NT2/D1 (cell line): ENCODE results near the gene KRT35.

Experiments
- DNase-seq: peaks from one replicate; pipeline ENCODE4 v3.0.0-alpha.2; 2011; ENCODE audit warnings: low read depth, low spot score
- H3K27me3 ChIP-seq: 2 replicates; pipeline ENCODE4 v1.6.0; 2011; ENCODE audit warnings: mild to moderate bottlenecking; ENCODE audit not compliant: insufficient read length, insufficient read depth
- H3K36me3 ChIP-seq: 2 replicates; pipeline ENCODE4 v1.6.1; 2011; ENCODE audit warnings: mild to moderate bottlenecking, low read length, mixed read lengths; ENCODE audit not compliant: insufficient read depth, insufficient read length
- H3K4me1 ChIP-seq: 2 replicates; pipeline ENCODE4 v1.5.1; 2011; ENCODE audit not compliant: insufficient read depth, insufficient read length
- H3K4me3 ChIP-seq: 2 replicates; pipeline ENCODE4 v1.5.1; 2011; ENCODE audit warnings: low read depth; ENCODE audit not compliant: insufficient read length
- H3K9ac ChIP-seq: 2 replicates; pipeline ENCODE4 v1.6.0; 2011; ENCODE audit warnings: low read depth; ENCODE audit not compliant: insufficient read length
- H3K9me3 ChIP-seq: 2 replicates; pipeline ENCODE4 v1.5.1; 2011; ENCODE audit warnings: mild to moderate bottlenecking, low read length; ENCODE audit not compliant: insufficient read depth
- SUZ12 ChIP-seq: IDR thresholded peaks from 2 replicates; pipeline ENCODE4 v1.6.1; 2011; ENCODE audit not compliant: insufficient read length, insufficient read depth; ENCODE audit errors: extremely low read depth
- YY1 ChIP-seq: IDR thresholded peaks from 2 replicates; pipeline ENCODE4 v1.6.1; 2011; ENCODE audit not compliant: insufficient read length, insufficient read depth
- ZNF274 ChIP-seq: IDR thresholded peaks from 2 replicates; pipeline ENCODE4 v1.6.1; 2011; ENCODE audit warnings: mild to moderate bottlenecking, low read depth, low read length

Gene KRT35

DNA sequence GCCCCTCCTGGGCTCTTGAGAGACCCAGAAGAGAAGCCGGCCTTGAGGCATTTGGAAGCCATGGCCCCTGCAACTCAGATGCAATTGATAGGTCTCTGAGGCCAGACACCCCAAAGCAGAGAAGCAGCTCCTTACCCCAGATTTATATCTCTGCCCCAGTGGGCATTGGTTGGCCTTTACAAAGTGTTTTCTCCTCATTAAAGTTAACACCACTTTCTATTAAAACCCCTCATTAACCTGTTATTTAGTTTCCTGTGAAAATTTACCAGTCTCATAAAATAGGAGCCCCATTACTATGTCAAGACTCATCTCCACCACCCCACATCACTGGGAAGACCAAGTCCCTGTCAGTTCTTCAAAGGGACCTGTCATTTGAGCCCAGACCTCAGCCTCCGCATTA is at the start of gene KRT35:
TSS of gene KRT35 (minus strand) at position 116 of the 400 bp plus-strand sequence. CDS start at position 62, 54 bp downstream.
- H3K4me3 ChIP-seq: no peak within 1 kb of the TSS
- TF ChIP-seq SUZ12 (no peak), YY1 (no peak), ZNF274 (no peak)
- H3K27me3 ChIP-seq: no peaks in the 10 kb centered on the region
- no peak within 1 kb of the TSS for H3K9ac ChIP-seq
- H3K36me3 ChIP-seq: no peaks in the 10 kb centered on the region
- no peaks in the 10 kb centered on the region for H3K9me3 ChIP-seq
- no peak for DNase-seq
- no peaks in the 10 kb centered on the region for H3K4me1 ChIP-seq

DNA sequence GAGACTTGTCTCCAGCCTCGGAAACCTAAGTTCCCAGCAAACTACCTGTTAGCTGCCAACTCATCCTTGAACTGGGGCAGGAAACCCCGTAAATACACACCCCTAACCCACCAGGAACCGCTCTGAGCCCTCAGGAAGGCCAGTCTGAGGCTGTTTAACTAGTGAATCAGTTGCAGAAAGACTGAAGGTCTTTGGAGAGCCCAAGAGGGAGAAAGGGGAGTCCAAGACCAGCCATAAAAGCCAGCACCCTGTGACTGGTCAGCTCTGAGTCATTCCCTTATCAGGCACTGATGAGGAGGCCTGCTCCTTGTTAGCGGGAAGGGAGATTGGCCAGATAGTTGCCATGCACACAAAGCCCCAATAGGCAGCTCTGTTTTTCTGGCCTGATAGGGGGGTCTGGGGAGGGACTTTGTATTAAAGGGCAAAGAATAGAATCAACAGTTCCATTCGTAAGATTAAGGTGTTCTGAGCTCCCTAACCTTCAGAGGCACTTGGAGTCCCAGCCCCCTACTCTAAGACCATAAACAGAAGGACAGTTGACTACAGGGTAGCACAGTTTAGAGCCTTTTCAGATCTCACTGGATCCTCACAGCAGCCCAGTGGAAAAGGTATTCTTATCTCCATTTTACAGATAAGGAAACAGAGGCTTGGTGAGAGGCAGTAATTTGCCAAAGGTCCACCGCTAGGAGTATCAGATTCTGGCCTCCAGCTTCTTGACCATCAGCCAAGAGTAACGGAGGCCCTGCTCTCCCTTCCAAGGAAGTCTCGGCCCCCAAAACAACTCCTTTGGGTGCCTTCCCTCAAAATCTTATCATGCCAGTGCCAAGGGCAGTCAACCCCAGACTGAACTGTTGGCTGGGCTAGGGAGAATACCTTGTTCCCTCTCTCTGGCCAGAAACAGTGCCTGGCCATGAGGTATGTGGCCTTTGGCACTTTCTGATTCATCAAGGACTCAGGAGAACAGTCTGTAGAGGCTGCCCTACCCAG is 49.4 kb upstream of the KRT35 start:
- Histone ChIP-seq H3K4me1 (peaks cover 14% of the 10 kb centered on the region), H3K4me3 (no peak overlapping the region), H3K9ac (no peak overlapping the region), H3K27me3 (no peaks in the 10 kb centered on the region), H3K36me3 (peaks cover 6% of the 10 kb centered on the region), H3K9me3 (no peaks in the 10 kb centered on the region)
- no peak for DNase-seq
- TF ChIP-seq ZNF274: no peak
- TF ChIP-seq SUZ12: no peak
- no peak for TF ChIP-seq YY1

DNA sequence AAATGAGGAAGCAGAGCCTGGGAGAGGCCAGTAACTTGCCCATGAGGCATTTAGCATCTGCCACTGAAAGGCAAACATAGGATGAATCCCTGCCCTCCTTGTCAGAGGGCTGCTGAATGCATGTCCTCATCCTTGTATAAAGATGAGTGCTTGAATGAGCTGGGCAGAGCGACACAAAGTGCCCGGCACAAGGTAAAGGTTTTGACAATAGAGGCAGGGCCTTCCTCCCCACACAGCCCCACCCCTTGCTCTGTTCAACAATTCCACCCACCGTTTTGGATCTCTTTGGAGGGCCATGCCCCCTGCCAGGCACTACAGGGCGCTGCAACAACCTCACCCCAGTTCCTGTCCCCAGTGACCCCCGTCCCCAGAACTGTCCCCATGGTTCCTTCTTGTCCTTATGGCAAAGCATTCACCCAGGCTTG is 48.6 kb upstream of the KRT35 start:
- DNase-seq: no peak
- Histone ChIP-seq H3K4me1 (peaks cover 12% of the 10 kb centered on the region), H3K4me3 (no peak overlapping the region), H3K9ac (no peak overlapping the region), H3K36me3 (peaks cover 15% of the 10 kb centered on the region), H3K9me3 (no peaks in the 10 kb centered on the region), H3K27me3 (no peaks in the 10 kb centered on the region)
- TF ChIP-seq ZNF274 (no peak), YY1 (no peak), SUZ12 (no peak)

DNA sequence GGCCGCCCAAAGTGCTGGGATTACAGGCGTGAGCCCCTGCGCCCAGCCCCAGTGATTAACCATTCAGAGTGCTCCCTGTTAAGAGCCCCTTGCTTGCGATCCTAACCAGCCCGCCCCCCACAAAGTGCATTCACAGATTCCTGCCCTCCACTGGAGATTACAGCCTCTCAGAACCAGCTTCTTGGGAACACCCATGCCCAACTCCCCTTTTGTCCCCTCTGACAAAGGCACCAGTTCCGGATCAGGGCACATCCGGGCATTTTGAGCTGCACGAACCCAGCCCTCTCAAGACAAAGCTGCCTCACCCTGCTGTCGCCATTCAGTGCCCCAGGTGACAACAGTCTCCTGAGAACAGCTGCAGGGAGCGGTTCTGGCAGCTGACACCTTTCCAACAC is 48.0 kb upstream of the KRT35 start:
- H3K9ac ChIP-seq: peak overlapping the region; percentile 54
- TF ChIP-seq SUZ12: no peak
- no peak for TF ChIP-seq YY1
- TF ChIP-seq ZNF274: no peak
- H3K36me3 ChIP-seq: peaks cover 20% of the 10 kb centered on the region
- no peak overlapping the region for H3K4me3 ChIP-seq
- DNase-seq: no peak
- H3K9me3 ChIP-seq: no peaks in the 10 kb centered on the region
- H3K27me3 ChIP-seq: no peaks in the 10 kb centered on the region
- peaks cover 12% of the 10 kb centered on the region for H3K4me1 ChIP-seq

DNA sequence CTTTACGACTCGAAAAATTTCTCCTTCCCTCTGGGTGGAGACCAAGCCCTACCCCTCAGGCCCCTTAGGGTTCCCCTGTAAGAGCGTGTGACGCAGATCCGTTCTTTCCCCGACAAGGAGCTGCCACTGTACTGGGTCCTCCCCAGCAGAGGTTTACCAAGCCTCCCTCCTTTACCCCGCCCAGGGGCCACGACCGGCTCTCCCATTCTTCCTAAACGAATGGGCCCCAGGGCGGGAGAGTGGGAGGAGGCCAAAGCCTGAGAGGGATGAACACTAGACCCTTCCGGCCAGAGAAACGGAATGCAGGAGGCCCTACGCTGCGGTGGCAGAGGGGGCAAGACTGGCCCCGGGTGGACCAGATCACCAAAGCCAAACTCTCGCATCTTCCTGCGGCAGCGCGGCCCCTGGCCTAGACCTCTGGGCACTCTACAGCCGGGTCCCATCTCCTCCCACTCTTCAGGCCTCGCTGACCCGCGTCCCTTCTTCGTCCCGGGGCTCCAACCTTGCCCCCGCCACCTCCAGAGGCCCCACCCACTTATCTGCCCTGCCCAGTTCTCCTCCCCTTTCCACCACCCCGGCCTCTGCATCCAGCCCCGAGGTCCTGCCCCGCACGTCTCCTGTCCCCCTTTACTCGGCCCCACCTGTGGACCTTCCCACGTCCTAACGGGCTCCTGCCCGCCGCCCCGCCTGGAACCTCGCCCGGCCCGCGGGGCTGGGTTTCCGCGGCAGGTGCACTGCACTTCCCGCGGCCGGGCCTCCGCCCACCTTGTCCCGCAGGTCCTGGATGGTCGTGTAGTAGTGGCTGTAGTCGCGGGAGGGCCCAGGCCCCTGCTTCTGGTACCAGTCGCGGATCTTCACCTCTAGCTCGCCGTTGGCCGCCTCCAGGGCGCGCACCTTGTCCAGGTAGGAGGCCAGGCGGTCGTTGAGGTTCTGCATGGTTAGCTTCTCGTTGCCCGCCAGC is 46.4 kb upstream of the KRT35 start:
- peaks cover 14% of the 10 kb centered on the region for H3K4me1 ChIP-seq
- H3K9me3 ChIP-seq: no peaks in the 10 kb centered on the region
- DNase-seq: no peak
- TF ChIP-seq SUZ12 (no peak), ZNF274 (no peak), YY1 (no peak)
- peak overlapping the region; percentile 82 for H3K9ac ChIP-seq
- peak overlapping the region; percentile 76 for H3K4me3 ChIP-seq
- peaks cover 36% of the 10 kb centered on the region for H3K36me3 ChIP-seq
- H3K27me3 ChIP-seq: no peaks in the 10 kb centered on the region

DNA sequence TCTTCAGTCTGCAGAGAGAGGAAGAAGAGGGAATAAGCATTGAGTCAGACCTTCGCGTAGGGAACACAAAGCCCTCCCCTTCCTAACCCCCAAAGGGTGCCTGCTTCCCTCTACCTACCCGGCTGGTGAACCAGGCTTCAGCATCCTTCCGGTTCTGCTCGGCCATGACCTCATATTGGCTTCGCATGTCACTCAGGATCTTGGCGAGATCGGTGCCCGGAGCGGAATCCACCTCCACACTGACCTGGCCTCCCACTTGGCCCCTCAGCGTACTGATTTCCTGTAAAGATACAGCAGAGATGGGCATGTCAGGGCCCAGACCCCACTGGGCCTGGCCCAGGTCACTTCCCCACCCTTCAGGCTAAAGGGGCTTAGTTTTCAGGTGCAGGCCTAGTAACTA is 43.3 kb upstream of the KRT35 start:
- peaks cover 41% of the 10 kb centered on the region for H3K36me3 ChIP-seq
- no peak overlapping the region for H3K4me3 ChIP-seq
- no peaks in the 10 kb centered on the region for H3K9me3 ChIP-seq
- no peaks in the 10 kb centered on the region for H3K27me3 ChIP-seq
- no peak for TF ChIP-seq SUZ12
- TF ChIP-seq ZNF274: no peak
- TF ChIP-seq YY1: no peak
- H3K9ac ChIP-seq: no peak overlapping the region
- peaks cover 25% of the 10 kb centered on the region for H3K4me1 ChIP-seq
- DNase-seq: no peak

DNA sequence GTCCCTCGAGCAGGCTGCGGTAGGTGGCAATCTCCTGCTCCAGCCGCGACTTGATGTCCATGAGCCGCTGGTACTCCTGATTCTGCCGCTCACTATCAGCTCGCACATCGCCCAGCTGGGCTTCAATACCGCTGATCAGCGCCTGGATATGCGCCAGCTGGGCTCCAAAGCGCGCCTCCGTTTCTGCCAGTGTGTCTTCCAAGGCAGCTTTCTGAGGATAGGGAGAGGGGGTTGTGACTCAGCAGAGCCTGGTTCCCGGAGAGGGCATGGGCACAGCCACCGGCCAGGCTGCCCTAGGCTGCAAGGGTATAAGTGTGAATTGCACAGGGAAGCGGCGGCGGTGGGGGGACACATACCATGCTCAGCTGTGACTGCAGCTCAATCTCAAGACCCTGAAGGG is 42.8 kb upstream of the KRT35 start:
- no peak overlapping the region for H3K9ac ChIP-seq
- no peak for DNase-seq
- no peaks in the 10 kb centered on the region for H3K9me3 ChIP-seq
- peaks cover 24% of the 10 kb centered on the region for H3K4me1 ChIP-seq
- H3K36me3 ChIP-seq: peaks cover 41% of the 10 kb centered on the region
- no peak overlapping the region for H3K4me3 ChIP-seq
- TF ChIP-seq ZNF274: no peak
- no peak for TF ChIP-seq YY1
- TF ChIP-seq SUZ12: no peak
- no peaks in the 10 kb centered on the region for H3K27me3 ChIP-seq
